Lower leg skin (tissue), 4 donors: ENCODE results near the gene CHRNA10. TPM values are rescaled to one million over a fixed set of nuclear protein-coding genes. Genes with fewer than 3 reads are reported as not detected.

Source experiments
- DNase-seq, 2 donors: peaks; one replicate each; pipeline ENCODE4 v3.0.0-alpha.2; 2019; ENCODE audit warnings: low spot score in 2 of 2
- H3K4me3 ChIP-seq: fragments of 200-600 bp; sonication (generic); 2 replicates; pipeline ENCODE4 v1.5.1; 2017; ENCODE audit warnings: mild to moderate bottlenecking, low read depth; ENCODE audit not compliant: poor library complexity, severe bottlenecking
- POLR2A ChIP-seq, 2 donors: fragments of 450-650 bp; IDR thresholded peaks; one replicate each; pipeline ENCODE4 v1.6.1; 2016 to 2017; ENCODE audit warnings: antibody characterized with exemption in 2 of 2, mild to moderate bottlenecking in 1 of 2, moderate library complexity in 1 of 2
- WGBS, 2 donors: methylation state at CpG; one replicate each; pipeline ENCODE4 v1.1.5; 2018; 5-methylcytosine and 5-hydroxymethylcytosine counted together
- intact Hi-C: fragments of 100-400 bp; cut with DNase I; formaldehyde crosslinking; loops from one replicate; pipeline ENCODE4 v1.15.0; 2023; ENCODE audit warnings: low total_unique reads
- total RNA-seq, 4 donors: library from RNA; depleted of rRNA; stranded (reverse); fragments of >200 nt; gene quantifications; one replicate each; pipeline ENCODE4 v1.1.0, GENCODE V29; 2016
- TF ChIP-seq, protein P1 (sequence below), 3 donors: fragments of 450-650 bp; IDR thresholded peaks; one replicate each; pipeline ENCODE4 v1.5.1; 2016; ENCODE audit warnings: antibody characterized with exemption in 3 of 3, mild to moderate bottlenecking in 3 of 3, moderate library complexity in 2 of 3

Gene CHRNA10
- total RNA-seq, 4 donors from 2014 or later = 1.1 TPM; not detected in 3

DNA sequence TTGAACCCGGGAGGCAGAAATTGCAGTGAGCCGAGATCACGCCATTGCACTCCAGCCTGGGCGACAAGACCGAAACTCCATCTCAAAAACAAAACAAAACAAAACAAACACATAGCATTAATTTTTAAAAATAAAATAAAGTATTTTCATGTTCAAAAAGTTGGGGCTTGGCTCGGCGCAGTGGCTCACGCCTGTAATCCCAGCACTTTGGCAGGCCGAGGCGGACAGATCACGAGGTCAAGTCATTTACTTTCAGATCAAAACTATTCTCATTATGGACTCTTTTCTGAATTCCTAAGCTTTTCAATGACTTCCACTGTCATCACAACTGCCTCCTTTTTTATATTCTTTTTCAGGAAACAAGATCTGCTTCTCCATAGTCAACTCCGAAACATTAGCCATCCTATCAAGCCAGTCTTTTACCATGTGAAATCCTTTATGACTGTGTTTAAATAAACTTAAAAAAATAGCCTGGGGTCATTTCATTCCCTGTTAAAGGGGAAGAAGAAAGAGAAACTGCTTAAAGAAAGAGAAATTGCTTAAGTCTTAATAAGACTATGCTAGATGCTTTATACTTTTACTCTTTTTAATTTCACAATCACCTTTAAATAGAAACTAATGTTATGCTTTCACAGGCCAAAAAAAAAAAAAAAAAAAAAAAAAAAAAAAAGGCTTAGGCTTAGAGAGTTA, 13.1 kb upstream of the CHRNA10 start:
- TF ChIP-seq POLR2A (IDR thresholded peaks at IDR 0.05) = no peak
- TF ChIP-seq, protein P1, sequence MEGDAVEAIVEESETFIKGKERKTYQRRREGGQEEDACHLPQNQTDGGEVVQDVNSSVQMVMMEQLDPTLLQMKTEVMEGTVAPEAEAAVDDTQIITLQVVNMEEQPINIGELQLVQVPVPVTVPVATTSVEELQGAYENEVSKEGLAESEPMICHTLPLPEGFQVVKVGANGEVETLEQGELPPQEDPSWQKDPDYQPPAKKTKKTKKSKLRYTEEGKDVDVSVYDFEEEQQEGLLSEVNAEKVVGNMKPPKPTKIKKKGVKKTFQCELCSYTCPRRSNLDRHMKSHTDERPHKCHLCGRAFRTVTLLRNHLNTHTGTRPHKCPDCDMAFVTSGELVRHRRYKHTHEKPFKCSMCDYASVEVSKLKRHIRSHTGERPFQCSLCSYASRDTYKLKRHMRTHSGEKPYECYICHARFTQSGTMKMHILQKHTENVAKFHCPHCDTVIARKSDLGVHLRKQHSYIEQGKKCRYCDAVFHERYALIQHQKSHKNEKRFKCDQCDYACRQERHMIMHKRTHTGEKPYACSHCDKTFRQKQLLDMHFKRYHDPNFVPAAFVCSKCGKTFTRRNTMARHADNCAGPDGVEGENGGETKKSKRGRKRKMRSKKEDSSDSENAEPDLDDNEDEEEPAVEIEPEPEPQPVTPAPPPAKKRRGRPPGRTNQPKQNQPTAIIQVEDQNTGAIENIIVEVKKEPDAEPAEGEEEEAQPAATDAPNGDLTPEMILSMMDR (IDR thresholded peaks at IDR 0.05) = no peak

DNA sequence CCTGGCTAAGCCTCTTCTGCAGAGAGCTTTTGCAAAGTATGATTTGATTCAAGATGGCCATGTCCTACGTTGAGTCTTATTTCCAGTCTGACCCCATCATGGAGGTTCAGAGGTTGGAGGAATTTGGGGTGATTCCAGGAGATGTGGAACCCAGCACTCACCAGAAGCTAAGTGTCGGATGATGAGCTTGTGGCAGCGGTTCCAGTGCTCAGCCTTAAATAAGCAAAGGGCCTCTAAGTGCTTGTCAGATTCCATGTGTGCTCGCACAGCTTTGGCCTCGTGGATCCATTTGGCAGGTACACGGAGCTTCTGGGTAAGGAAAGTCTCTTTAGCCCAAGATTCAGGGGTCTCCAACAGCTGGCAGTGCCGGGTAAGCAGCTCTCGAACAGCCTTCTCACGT, 11.9 kb upstream of the CHRNA10 start:
- TF ChIP-seq, protein P1 (IDR thresholded peaks at IDR 0.05) = no peak
- no peak for TF ChIP-seq POLR2A (IDR thresholded peaks at IDR 0.05)
- no peak overlapping the region for H3K4me3 ChIP-seq
- intact Hi-C loops = no loop called here
- no peak for DNase-seq
- 96 to 98% methylated on average over 9 of the region's 9 CpGs for WGBS, 2 donors

More for the DNA sequence above, 13.1 kb upstream of the CHRNA10 start:
- no peak overlapping the region for H3K4me3 ChIP-seq
- WGBS, 2 donors = 93 to 94% methylated on average over 12 of the region's 12 CpGs
- peak in 1 of 2 donors; percentile 62 for DNase-seq
- intact Hi-C loops = no loop called here

DNA sequence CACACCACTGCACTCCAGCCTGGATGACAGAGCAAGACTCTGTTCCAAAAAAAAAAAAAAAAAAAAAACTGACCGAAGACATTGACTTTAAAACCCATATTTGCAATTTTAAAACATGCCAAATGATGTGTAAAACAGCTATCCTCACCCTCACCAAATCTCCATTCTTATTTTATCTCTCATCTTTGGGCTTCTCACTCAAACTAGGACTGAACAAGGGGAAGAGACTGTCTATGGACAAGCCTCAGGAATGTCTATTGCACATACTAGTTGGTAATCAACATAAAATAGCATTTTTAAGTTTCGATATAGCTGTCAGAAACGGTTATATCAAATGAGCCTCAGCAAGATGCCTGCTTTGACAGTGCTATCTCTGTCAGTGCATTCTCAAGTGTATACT, 7.9 kb upstream of the CHRNA10 start:
- TF ChIP-seq, protein P1 (IDR thresholded peaks at IDR 0.05) = no peak
- no peak for TF ChIP-seq POLR2A (IDR thresholded peaks at IDR 0.05)
- 91 to 97% methylated on average over 3 of the region's 3 CpGs for WGBS, 2 donors
- DNase-seq = no peak
- H3K4me3 ChIP-seq = no peak overlapping the region
- intact Hi-C loops = no loop called here

DNA sequence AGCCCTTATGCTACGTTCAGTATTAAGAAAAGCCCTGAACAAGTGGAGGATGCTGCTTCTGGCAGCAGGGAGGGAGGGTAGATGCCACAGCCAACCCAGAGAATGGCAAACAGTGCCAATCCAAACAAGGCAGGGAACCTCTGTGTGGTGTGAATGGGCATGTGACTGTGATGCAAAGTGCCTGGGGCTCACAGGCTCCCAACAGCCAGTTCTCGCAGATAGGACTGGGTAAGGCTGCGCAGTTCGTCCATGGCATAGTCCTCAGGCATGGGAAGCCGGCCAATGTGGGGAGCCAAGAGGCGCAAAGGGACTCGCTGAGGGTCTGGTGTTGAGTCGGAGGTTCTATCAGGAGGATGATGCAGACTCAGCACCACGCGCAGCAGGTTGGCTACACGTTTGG, 4.8 kb upstream of the CHRNA10 start:
- no peak for DNase-seq
- WGBS, 2 donors = 87 to 92% methylated on average over 11 of the region's 11 CpGs
- intact Hi-C loops = no loop called here
- TF ChIP-seq, protein P1 (IDR thresholded peaks at IDR 0.05) = no peak
- TF ChIP-seq POLR2A (IDR thresholded peaks at IDR 0.05) = no peak
- no peak overlapping the region for H3K4me3 ChIP-seq

DNA sequence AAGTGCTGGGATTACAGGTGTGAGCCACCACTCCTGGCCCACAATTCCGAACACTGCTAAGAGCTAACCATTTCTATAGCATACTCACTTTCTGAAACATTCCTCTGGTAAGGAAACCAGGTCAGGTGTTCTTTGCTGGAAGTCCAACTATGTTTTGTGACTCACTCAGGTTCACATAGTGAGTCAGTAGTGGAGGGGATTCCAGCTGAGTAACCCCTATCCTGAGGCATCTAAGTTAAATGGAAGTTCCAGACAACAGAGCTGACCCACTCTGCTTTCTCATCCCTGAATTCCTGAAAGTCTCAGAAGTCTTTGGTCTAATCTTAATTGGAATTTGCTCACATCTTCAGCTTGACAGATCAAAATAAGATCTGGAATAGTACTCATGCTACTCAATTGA, 3.0 kb upstream of the CHRNA10 start:
- no peak for TF ChIP-seq POLR2A (IDR thresholded peaks at IDR 0.05)
- TF ChIP-seq, protein P1 (IDR thresholded peaks at IDR 0.05) = no peak
- DNase-seq = no peak
- WGBS, 2 donors = 93 to 95% methylated on average over 1 of the region's 1 CpG
- H3K4me3 ChIP-seq = no peak overlapping the region
- intact Hi-C loops = no loop called here

DNA sequence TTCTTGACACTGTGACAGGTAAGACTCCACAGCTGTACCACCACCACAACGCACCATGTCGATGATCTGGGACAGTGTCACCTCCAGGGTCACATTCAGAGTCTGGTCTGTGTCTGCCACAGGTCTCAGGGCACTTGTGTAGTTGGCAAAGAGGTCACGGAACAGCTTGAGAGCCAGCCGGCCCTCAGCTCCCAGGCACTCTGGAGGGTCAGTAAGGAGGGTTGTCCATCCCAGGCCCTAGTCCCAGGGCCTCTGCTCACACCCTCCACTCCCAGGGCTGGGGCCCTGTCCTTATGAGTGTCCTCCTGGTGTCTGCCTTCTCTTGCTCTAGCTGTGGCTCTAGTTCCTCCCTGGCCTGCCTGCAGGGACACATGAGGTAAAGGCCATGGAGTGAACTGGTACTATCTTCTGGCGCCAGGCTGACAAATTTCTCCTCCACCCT, 1.4 kb downstream of the CHRNA10 start:
- no peak overlapping the region for H3K4me3 ChIP-seq
- TF ChIP-seq, protein P1 (IDR thresholded peaks at IDR 0.05) = no peak
- TF ChIP-seq POLR2A (IDR thresholded peaks at IDR 0.05) = no peak
- peak in 1 of 2 donors; percentile 68 for DNase-seq
- intact Hi-C loops = no loop called here
- 94 to 95% methylated on average over 5 of the region's 5 CpGs for WGBS, 2 donors
